Gastrocnemius medialis (tissue), 4 donors: ENCODE data around the gene PSMA3.

ENCODE experiments used
- CTCF ChIP-seq, 5 experiments: fragments of 450-650 bp in 3 of 5; fragments of 200-600 bp in 2 of 5; sonication (generic) in 2 of 5; IDR thresholded peaks in 4 of 5; conservative IDR thresholded peaks in 1 of 5; 1 replicate in 4 of 5; 2 replicates in 1 of 5; pipeline ENCODE4 v1.5.1; 2016 to 2019; ENCODE audit warnings: antibody characterized with exemption in 5 of 5, mild to moderate bottlenecking in 3 of 5, moderate library complexity in 3 of 5
- POLR2A ChIP-seq, 2 donors: fragments of 450-650 bp; IDR thresholded peaks; one replicate each; pipeline ENCODE4 v1.6.1; 2017; ENCODE audit warnings: antibody characterized with exemption in 2 of 2, mild to moderate bottlenecking in 2 of 2, moderate library complexity in 2 of 2

- TF ChIP-seq CTCF (IDR thresholded peaks at IDR 0.05 in 4 of 5, conservative IDR thresholded peaks at IDR 0.05 in 1 of 5) (no peak), POLR2A (IDR thresholded peaks at IDR 0.05) (no peak)
Measured at GRCh38 chr14:58216544-58216943, 28.1 kb upstream of the PSMA3 start.
